GM12874 (cell line): ENCODE measurements around the gene SLC24A3.

Experiments
- TF ChIP-seq, protein P1 (sequence below): IDR thresholded peaks from 2 replicates; pipeline ENCODE4 v1.5.1; 2011; ENCODE audit warnings: low read depth, mild to moderate bottlenecking, control low read depth, low read length, moderate library complexity; ENCODE audit not compliant: insufficient read depth

SLC24A3 gene

DNA sequence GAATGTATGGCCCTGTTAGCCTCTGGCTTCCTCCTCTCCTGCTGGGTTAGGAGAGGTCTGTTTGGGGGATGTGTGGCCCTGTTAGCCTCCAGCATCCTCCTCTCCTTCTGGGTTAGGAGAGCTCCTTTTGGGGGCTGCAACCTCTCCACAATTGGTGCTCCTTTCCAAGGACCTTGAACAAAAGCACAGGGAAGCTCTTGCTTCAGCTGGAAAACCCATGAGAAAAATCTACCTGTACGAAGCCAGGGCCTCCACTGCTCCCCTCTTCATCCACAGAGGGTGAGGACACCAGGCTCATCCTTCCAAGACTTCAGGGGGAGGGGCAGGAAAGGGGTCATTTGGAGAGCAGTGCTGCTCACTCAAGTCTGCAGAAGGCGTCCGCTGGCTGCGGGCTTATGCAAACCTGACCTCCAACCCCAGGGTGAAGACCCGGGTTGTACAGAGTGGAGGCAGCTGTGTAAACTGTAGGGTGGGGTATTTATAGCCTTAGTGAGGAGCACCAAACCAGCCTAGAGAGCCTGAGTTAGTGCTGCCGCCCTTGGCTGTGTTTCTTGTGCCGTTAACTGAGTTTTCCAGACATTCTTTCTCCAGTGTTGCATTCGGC lies 62.1 kb downstream of the SLC24A3 start:
- TF ChIP-seq, protein P1, sequence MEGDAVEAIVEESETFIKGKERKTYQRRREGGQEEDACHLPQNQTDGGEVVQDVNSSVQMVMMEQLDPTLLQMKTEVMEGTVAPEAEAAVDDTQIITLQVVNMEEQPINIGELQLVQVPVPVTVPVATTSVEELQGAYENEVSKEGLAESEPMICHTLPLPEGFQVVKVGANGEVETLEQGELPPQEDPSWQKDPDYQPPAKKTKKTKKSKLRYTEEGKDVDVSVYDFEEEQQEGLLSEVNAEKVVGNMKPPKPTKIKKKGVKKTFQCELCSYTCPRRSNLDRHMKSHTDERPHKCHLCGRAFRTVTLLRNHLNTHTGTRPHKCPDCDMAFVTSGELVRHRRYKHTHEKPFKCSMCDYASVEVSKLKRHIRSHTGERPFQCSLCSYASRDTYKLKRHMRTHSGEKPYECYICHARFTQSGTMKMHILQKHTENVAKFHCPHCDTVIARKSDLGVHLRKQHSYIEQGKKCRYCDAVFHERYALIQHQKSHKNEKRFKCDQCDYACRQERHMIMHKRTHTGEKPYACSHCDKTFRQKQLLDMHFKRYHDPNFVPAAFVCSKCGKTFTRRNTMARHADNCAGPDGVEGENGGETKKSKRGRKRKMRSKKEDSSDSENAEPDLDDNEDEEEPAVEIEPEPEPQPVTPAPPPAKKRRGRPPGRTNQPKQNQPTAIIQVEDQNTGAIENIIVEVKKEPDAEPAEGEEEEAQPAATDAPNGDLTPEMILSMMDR, result no peak

DNA sequence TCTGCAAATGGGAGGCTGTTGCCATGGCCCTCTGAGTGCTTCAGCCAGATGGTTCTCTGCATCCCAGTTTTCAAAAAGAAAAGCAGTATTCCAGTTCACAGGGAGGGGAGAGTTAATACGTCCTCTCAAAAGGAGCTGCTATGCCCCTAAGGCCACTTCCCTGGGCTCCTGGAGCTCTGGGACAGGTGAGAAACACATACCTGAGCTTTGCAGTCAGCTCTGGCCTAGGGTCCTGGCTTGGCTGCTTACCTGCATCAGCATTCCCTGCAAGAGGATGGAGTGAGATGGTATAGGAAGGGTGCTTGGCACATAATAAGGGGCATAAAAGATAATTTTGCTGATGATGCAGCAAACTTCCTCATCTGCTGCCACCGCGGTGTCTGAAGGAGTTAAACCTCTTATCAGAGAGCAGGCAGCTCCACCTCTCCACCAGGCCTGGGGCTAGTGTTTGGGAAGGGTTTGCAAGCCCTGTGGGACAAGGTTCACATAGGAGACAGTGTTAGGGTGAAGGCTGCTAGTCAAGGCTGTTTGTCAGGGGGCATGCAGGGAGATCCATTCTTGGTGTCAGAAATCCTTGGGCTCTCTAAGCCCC lies 62.7 kb downstream of the SLC24A3 start:
- TF ChIP-seq, protein P1, result no peak

DNA sequence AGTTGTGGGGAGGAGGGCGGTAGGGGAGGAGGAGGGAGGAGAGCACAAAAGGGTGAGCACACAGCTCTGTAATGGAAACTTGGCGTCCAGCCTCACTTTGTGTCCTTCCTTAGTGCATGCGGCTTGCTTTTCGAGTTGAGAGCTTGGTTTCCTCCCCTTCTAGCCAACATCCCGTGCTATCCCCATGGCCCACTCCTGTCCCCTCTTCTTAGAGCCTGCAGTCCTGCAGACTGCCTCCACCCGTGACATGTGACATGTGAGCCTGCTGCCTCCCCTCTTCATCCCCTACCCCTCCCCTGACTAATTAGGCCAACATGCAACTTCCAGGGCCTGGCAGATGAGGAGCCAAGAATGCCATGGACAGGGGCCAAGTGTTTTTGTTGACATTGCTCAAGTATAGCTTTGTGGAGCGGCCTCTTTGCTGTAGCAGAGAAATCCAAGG lies 63.2 kb downstream of the SLC24A3 start:
- TF ChIP-seq, protein P1, result no peak

DNA sequence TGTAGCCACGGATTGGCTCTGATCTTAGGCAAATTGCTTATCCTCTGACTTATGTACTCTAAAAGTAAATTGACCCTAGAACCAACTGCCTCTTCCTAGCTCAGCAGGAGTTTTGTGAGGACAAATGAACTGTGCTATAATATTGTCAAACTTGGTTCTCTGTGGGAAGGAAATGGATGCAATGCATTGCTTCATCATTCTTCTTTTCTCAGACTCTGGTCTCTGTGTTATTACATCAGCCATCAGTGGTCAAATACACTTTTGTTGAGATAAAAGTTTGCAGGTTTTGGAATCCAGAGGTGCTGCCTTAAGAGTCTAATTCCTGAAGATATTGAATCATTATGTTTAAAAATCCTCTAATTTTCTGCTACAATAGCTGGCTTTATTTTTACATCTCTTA lies 64.9 kb downstream of the SLC24A3 start:
- TF ChIP-seq, protein P1, result no peak

DNA sequence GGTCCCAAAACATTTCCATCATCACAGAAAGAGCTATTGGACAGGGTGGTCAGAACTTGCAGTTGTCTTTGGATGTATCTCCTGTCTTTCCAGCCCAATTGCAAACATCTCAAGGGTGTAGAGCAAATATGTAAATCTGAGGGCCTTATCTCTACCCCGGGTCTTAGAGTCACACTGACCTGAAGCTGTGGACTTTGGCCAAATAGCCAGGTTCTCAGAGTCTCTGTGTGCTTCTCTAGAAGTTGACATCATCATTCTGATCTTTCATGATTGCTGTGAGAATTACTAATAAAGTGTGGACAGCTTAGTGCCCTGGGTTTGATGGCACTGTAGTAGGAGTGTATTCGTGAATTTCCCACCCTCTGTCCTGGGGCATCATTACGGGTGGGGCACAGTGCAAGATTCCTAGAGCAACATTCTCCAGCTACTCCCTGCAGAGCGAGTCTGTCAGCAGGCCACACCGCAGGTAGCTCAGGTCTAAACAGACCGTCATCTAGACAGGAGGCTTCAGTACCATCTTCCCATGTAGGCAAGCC lies 71.1 kb downstream of the SLC24A3 start:
- TF ChIP-seq, protein P1, result no peak

DNA sequence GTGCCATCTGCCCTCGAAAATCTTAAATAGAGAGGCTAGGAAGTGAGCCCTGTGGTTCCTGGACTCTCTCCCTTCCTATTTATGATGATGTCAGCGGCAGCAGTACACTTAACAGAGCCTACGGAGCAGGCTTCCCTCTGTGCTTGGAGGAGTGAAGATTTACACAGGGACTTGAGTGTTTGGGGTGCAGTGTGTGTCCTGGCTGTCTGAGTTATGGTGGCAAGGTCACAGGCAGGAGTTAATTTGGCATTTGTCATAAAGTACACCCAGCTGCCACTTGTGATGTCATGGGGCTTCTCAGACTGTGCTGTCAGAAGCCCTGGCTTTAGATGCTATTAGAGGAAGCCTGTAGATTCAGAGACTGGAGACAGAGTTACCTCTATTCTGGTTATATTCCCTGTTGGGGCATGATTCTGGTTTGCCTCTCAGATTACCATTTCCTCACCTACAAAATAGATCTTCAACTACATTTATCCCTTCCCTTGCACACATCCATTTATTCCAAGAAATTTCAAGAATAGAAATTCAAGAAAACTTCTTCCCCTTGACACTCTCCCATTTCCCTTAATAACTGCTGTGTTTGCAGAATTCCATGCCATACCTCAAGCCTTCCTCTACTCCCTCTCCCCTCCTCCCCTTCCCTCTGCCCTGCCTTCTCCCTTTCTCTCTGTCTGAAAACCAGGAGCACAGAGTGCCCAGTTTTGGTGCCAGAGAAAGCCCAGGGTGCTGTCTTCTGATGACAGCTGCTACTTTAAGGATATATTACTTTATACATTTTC lies 72.1 kb downstream of the SLC24A3 start:
- TF ChIP-seq, protein P1, result no peak

DNA sequence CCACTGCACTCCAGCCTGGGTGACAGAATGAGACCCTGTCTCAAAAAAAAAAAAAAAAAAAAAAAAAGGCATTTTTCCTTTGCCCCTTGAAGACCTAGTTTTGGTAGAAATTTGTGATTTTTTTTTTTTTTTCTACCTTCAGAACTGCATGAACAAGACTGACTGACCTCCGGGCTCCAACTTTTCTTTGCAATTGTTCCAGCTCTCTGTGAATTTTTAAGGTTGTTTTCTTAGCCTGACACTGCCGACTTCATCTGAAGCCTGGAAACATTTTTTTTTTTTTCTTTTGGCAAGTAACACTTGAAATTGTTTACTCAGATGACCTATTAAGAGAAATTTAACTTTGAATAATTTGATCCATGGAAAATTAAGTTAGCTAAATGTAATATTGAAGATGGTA lies 73.0 kb downstream of the SLC24A3 start:
- TF ChIP-seq, protein P1, result no peak
